GM12873 (cell line): ENCODE measurements around the gene DEXI.
A peak's percentile ranks its signal among the peaks of the same experiment; 100 is the strongest.

Source experiments
- TF ChIP-seq, protein P1 (sequence below): IDR thresholded peaks from 2 replicates; pipeline ENCODE4 v1.5.1; 2012; ENCODE audit warnings: low read depth, mild to moderate bottlenecking, moderate library complexity, low read length, control low read depth; ENCODE audit not compliant: insufficient read depth; ENCODE audit errors: missing control alignments

DEXI gene

DNA sequence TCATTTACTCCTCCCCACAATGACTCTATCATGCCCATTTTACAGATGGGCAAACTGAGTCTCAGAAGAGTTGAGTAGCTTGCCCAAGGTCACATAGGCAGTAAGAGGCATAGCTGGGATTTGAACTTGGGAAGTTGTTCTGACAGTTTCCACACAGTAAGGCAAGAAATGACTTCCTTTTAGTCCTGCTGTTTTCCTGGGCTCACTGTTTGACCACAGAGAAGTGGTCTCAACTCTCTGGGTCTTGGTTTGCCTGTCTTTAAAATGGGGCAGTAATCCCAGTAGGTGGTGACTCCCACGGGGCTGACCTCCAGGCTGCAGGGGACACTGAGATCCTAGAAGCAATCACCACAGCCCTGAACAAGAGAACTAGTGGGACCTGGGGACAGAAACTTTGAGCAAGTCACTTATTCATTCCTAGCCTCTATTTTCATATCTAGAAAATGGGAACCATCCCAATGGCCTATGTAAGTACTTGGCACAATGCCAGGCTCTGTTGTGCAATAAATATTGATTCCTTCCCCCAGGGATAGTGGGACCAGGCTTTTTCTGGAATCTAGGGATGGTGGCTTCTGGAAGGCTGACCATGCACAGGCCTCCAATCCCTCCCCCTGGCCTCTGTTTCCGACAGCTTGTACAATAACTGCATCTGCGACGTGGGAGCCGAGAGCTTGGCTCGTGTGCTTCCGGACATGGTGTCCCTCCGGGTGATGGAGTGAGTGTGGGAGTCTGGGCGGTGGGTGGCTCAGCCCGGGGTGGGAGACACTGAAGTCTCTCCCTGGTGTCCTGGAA is 20.5 kb downstream of the DEXI start:
- TF ChIP-seq, protein P1, sequence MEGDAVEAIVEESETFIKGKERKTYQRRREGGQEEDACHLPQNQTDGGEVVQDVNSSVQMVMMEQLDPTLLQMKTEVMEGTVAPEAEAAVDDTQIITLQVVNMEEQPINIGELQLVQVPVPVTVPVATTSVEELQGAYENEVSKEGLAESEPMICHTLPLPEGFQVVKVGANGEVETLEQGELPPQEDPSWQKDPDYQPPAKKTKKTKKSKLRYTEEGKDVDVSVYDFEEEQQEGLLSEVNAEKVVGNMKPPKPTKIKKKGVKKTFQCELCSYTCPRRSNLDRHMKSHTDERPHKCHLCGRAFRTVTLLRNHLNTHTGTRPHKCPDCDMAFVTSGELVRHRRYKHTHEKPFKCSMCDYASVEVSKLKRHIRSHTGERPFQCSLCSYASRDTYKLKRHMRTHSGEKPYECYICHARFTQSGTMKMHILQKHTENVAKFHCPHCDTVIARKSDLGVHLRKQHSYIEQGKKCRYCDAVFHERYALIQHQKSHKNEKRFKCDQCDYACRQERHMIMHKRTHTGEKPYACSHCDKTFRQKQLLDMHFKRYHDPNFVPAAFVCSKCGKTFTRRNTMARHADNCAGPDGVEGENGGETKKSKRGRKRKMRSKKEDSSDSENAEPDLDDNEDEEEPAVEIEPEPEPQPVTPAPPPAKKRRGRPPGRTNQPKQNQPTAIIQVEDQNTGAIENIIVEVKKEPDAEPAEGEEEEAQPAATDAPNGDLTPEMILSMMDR: no peak

DNA sequence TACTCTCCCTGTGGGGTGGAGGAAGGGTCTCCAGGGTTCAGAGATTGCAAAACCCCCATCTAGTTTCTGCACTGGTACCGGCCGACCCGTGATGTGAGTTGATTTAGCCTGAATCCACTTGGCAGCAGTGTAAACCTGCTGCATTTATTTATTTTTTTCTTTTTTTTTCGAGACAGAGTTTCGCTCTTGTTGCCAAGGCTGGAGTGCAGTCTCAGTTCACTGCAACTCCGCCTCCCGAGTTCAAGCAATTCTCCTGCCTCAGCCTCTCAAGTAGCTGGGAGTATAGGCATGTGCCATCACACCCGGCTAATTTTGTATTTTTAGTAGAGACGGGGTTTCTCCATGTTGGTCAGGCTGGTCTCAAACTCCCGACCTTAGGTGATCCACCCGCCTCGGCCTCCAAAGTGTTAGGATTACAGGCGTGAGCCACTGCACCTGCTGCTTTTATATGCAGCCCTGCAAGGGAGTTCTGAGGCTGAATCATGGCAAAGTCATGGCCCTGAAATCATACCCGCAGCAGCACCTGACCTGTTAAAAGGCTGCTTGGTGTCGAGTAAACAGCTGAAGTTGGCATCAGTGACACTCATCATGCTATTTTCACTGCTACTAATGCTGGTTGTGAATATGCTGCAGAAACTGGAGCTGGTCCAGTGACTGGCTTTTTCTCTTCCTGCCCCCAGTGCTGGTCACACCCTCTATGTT is 21.4 kb downstream of the DEXI start:
- TF ChIP-seq, protein P1: no peak

DNA sequence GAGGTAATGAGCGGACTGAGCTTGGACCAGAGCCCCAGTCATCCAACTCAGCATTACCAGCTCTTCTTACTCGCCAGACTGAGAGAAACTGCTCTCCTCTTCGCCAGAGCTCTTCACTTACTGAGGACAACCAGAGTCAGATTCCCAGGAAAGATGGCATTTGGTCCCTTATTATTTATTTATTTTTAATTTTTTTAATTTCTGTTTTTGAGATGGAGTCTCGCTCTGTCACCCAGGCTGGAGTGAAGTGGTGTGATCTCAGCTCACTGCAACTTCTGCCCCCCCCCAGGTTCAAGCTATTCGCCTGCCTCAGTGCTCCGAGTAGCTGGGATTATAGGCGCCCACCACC is 23.3 kb downstream of the DEXI start:
- TF ChIP-seq, protein P1: no peak

DNA sequence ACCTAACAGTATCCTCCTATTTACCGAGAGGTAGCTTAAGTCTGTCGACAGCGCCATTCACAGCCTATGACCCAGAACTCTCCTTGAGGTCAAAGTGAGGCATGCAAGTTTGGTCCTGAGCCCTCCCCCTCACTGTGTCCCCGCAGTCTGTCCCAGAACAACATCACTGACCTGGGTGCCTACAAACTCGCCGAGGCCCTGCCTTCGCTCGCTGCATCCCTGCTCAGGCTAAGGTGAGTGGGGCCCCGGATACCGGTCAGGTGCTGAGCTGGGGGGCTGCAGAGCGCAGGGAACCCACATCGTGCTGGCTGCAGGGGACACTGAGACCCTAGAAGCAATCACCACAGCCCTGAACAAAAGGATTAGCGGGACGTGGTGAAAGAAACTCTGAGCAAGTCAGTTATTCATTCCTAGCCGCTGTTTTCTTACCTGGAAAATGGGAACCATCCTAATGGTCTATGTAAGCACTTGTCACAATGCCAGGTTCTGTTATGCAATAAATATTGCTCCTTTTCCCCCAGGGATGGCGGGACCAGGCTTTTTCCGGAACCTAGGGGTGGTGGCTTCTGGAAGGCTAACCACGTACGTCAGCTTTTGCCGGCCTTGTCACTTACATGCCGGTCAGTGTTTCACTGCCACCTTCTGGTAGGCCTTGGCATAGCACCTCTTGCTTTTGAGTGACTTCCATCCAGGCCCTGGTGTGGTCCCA is 23.8 kb downstream of the DEXI start:
- TF ChIP-seq, protein P1: peak; percentile 99

DNA sequence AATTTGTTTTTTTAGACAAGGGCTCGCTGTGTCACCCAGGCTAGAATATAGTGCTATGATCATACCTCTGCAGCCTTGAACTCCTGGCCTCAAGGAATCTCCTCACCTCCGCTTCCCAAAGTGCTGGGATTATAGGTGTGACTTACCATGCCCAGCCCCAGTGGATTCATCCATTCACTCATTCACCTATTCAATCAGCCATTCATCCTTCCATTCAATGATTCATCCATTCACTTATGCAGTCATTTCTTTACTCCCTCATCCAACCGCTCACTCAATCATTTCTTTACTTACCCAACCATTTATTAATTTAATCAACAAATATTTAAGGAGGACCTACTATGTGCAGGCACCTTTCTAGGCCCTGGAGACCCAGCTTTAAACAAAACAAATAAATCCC is 25.7 kb downstream of the DEXI start:
- TF ChIP-seq, protein P1: no peak

DNA sequence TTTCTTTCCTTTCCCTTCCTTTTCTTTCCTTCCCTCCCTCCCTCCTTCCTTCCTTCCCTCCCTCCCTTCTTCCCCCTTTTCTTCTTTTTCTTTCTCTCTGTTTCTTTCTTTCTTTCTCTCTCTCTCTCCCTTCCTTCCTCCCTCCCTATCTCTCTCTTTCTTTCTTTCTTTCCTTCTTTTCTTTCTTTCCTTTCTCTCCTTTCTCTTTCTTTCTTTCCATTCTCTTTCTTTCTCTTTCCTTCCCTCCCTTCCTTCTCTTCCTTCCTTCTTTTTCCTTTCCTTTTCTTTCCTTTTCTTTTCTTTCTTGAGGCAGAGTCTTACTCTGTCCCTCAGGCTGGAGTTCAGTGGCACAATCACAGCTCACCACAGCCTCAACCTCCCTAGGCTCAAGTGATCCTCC is 31.0 kb downstream of the DEXI start:
- TF ChIP-seq, protein P1: no peak

DNA sequence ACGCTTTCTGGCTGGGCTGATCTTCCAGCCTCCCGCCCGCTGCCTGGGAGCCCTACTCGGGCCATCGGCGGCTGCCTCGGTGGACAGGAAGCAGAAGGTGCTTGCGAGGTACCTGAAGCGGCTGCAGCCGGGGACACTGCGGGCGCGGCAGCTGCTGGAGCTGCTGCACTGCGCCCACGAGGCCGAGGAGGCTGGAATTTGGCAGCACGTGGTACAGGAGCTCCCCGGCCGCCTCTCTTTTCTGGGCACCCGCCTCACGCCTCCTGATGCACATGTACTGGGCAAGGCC is 34.6 kb downstream of the DEXI start:
- TF ChIP-seq, protein P1: no peak
